Fibroblast of the conjunctiva (primary cell): ENCODE data around the gene SLC8A1.

ENCODE experiments used
- DNase-seq: peaks from one replicate; pipeline ENCODE4 v3.0.0-alpha.2; 2010; ENCODE audit warnings: low read depth

The SLC8A1 gene

DNA sequence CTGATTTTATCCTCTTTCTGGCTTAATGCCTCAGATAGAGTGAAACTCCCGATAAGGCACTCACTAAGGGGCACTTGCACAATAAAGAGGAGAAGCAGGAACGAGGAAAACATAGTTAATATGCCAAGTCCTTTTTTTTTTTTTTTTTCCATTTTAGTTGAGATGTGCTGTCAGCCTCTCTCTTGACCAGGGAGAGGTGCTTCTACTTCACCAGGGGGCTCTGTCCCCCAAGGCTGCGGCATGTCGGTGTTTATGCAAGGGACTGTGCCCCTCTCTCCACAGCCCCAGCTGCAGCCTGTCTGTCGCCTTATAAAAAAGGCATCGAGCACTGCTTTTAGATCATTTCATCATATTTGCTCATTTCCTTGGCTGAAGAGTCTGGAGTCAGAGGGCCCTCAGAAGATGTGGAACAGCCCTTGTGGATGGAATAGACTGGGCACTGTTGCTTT is 178.1 kb downstream of the SLC8A1 start:
- no peak for DNase-seq

DNA sequence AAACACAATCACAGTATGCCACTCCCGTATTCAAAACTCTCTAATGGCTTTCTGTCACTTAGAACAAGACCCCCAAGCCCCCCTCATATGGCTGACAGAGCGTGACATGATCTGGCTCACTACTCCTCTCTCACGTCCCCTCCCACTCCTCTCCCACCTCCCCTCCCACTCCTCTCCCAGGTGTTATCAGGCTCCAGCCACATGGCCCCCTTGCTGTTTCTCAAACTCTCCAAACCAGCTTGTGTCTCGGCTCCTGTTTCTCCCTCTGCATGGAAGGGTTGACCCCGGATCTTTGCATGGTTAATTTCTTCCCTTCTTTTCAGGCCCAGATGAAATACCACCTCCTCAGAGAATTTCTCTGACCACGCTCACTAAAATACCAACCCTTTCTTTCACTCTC is 180.8 kb downstream of the SLC8A1 start:
- DNase-seq = no peak

DNA sequence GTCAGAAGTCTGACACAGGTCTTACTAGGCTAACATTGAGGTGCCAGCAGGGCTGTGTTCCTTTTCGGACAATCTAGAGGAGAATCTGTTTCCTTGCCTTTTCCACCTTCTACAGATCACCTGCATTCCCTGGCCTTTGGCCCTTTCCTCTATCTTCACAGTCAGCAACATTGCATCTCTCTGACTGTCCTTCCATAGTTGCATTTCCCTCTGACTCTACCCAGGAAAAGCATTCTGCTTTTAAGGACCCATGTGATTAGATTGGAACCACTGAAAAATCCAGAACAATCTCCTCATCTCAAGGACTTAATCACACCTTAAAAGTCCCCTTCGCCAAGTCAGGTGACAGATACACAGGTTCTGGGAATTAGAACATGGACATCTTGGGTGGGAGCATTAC is 181.5 kb downstream of the SLC8A1 start:
- no peak for DNase-seq

DNA sequence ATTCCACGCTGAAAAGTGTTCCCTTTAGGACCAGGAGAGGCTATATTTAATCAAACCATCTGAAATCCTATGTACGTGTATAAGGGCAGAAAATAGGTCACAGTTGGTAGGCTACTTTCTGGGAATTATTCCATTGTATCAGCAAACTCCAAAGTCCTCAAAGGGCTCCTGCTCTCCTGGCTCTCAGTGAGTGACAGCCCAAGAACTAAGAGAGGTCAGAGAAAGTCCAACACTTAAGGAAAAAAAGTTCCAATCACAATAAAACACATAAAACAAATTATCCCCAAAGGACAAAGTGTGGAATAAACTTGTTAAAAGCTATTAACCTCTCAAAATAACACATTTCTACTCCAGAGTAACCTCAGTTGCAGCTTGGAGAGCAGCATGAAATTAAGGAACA is 183.3 kb downstream of the SLC8A1 start:
- no peak for DNase-seq

DNA sequence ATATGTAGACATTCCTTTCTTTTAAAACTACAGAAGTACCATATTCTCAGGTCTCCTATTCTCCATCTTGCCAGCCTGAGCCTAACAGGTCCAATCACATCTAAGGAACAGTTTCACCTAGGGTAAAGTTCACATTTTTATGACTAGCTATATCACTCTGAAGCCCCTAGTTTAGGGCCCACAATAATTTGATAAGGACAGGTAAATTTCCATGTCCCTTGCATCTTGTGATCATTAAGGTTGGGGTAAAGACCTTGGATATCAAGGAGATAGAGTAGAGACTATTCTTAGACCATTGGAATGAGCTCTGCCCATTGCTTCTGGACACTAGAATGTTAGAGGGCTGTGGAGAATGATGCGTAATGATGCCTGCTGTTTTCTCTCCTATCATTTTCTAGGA is 185.7 kb downstream of the SLC8A1 start:
- no peak for DNase-seq

DNA sequence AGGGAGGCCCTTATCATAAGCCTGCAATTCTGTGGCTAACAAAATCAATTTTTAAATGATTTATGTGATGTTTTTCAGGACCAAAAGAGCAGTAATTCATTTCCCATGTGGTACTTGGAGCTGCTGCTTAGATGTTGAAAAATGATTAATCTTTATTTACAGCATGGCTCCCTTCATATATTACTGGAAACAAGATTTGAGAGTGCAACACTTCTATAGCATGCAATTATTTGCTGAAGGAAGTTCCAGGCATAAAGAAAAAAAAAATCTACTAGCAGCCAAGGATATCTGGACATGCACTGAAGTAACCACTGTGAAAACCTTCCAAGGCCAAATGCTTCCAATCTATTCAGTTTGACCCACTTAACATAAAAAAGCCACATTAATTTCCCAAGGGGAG is 186.3 kb downstream of the SLC8A1 start:
- DNase-seq = no peak

DNA sequence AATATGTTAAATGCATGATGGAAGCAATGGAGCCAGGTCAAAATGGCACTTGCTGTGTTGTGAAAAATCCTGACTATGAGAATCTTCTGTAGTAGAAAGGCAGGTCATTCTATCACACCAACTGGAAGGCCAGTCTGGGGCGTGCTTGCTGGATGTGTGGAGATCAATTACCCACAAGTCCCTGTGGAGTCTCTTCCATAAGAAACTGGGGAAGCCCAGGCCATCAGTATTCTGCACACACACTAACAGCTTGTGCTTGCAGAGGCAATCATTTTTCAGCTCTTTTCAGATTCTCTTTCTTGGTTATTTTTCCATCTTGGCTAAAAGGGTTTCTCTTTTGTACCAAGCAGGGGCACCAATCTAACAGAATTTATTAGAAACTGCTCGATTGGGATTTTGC is 190.8 kb downstream of the SLC8A1 start:
- DNase-seq = no peak

DNA sequence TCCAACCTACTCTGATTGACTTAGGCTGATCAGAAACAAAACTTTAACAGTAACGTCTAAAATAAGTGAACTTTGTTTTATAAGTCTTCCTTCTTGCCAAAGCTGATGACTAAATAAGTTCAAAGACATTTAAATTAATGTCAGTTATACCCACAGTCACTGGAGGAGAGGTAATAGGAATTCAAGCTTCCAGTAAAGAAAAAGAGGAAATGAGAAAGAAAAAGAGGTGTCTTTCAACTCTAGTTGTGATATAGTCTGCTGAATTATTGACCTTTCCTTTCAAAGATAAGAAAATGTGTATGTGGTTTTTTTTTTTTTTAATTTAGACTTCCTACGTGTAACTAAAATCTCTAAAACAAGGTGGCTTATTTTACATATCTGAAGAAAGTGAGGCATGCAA is 191.5 kb downstream of the SLC8A1 start:
- DNase-seq = no peak

DNA sequence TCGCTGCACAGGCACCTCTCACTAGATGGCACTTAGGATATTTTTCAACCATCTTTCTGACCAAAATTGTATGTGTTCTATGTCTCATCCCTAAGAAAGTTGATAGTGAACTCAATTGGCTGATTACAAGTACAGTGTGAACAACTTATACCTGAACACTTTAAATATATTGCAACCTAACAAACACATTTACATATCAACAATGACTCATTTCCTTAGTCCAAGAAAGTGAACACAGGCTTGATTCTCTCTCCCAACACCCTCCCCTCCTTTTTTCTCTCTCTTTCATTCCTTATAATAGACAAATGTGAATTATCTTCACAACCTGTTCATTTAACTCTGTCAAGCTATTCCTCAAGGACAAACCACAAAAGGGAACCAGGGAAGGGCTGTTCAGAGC is 192.0 kb downstream of the SLC8A1 start:
- no peak for DNase-seq

DNA sequence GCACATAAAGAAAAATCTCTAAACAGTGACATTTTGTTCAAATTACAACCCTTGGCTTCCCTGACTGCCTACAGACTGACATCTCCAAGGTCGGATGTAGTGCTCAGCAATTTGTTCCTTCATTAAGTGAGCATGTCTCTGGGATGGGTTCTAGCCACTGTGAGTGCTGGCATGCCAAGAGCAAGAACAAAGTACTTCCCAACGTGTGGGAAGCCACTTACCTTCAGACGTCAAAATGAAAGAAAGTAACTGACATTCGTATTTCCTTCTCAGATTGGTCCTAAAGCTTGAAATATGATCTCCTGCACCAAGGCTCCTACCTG is 193.8 kb downstream of the SLC8A1 start:
- no peak for DNase-seq

DNA sequence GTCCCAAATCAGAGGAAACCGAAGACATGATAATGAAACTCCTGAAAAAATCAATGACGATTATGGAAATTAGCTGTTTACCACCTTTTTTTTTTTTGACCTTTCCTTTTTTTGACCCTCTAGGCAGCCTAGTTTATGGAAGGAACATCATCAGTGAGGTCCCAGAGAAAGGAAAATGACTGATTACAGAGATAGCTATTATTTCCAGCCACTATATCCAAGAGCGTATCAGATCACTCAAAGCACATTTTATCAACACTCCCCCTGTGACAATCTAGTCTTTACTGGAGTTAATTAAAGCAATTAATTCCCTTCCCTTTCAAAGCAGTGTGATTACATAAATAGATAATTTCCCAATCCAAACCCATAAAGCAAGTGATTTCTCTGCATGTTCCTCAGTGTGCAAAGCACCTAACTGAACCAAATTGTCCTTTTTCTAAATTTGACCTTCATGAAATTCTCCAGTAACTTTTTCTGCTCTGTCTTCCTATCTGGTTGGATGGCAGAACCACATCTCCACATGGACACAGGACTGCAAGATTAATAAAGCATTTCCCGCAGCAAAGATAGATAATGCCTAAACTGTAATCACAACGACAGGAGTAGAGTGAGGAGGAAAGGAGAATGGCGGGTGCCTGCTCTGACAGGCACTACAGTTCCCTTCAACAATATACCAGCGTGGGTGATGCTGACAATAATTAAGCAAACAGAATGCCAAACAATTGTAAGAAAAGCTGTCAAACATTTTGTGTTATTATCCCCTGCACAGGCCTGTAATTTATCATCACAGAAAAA is 194.4 kb downstream of the SLC8A1 start:
- no peak for DNase-seq

DNA sequence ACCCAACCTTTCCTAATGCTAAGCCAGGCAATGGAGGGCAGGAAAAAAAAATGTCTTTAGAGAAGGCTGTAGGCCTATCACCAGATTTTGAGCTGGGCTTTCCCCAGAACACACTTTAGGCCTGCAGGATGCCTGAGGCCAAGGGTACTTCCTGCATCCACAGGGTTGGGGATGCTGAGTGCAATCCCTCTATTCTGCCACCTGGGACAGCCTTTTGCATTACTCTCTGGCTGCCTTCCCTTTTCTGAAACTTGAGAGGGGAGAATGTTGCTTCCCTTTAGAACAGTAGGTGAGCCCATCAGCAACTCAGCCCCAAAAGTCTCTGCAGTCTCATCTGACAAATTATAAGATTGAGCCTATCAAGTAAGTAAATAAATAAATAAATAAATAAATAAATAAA is 195.2 kb downstream of the SLC8A1 start:
- no peak for DNase-seq

DNA sequence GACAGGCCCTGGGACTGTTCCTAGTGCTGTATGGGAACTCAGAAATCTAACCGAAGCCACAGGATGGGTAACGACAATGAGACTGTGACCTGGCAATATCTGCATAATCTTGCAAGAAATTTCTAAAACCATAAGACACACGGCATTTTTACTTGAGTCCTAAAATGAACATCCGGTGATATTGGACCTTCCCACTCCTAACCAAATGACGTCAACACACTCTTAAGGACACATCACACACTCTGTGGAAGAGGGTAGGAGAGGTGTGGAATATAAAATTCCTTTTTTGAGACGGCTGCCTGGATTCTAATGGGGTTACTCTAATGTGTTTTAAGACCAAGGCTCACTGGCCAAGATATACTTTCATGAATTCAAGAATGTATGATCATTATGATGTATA is 195.9 kb downstream of the SLC8A1 start:
- no peak for DNase-seq

DNA sequence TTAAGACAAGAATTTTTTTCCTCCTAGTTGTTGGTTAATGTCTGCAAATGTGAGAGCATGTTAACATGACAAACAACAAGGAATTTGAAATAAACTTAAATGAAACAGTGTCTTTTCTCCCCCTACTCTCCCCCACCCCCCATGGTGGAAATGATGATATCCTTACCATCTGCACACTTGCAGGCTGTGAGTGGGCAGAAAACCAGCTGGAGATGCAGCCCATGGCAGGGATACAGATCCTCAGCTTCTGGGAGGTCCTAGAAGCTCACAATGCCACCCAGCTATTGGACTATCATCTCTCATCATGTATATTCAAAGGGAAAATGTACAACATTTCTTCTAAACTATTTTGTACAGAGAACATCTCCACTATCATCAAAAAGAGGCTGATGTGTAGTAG is 196.8 kb downstream of the SLC8A1 start:
- no peak for DNase-seq

DNA sequence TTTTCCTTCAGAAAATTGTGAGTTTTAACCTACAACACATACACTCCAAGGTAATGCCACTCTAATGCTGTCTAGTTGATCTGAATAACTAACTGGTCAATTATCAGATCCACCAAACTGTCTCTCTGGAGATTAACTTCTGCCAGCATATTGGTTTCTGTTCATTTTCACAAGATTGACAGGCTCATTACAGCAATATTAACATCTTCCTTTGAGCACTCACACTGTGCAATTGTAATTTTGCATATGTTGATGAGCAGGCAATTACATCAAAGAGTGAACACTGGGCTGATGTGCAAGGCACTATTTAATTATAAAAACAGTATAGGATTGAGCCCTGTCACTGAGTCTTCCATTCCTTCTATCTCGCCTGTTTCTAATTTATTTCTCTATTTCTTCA is 197.3 kb downstream of the SLC8A1 start:
- DNase-seq = no peak

DNA sequence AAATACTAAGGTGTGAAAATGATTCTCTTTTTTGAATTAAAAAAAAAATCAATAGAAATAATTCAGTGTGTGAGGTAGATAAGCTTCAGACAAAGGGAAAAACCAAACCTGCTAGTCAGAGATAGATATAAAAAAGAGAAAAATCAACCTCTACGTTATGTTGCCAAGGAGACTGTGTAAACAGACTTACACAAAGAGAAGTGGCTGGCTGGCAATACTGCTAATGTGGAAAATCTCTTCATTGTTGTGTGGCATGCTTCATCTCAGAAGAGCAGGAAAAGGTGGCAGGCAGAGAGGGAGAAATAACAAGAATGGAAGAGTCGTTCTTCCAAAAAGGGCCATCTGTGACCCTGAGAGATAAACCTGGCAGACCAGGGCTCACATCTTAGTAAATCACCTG is 200.8 kb downstream of the SLC8A1 start:
- no peak for DNase-seq

DNA sequence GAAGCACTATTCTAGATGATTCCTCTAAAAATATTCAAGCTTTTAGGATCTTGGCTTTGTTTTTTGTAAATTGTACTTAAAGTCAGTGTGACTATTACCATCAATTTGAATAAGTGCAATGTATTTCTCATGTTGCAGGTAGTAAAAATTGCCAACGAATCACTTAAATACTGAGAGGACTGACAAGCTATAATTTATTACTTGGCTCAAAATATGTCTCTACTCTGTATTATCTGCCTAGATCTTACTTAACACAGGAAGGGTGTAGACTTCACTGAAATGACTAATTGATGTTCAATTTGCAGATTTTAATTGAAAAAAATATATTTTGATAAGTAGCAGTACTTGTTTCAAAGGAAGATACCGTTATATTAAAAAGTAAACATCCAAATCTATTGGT is 202.3 kb downstream of the SLC8A1 start:
- DNase-seq = no peak

DNA sequence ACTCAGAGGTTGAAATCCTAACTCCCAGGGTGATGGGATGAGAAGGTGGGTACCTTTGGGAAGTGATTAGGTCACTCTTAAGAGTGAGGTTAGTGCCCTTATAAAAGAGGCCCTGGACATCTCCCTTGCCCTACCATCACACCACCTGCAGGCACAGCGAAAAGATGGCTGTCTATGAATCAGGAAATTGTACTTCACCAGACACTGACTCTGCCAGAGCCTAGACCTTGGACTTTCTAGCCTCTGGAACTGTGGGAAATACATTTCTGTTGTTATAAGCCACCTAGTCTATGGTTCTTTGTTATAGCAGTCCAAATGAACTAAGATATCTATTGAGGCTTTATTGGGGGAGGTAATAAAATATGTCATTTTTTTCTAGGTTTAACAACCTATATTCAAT is 203.6 kb downstream of the SLC8A1 start:
- no peak for DNase-seq

DNA sequence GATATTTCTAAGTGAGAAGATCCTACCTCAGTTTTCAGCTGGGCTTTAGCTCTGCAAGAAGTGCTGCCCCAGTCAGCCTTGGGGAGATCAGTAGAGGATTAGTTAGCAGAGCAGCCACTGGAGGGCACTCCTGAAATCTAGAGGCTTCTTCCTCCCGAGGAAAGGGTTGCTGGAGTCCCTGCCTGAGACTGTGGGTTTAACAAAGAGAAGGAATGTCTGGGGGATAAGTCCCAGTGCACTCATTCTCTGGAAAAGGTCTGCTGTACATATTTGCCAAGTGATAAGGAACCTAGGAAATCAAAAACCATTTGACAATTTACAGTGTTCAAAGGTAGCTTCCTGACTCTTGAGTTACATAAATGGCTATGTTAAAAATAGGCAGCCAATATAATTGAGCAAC is 207.2 kb downstream of the SLC8A1 start:
- peak; percentile 48 for DNase-seq

DNA sequence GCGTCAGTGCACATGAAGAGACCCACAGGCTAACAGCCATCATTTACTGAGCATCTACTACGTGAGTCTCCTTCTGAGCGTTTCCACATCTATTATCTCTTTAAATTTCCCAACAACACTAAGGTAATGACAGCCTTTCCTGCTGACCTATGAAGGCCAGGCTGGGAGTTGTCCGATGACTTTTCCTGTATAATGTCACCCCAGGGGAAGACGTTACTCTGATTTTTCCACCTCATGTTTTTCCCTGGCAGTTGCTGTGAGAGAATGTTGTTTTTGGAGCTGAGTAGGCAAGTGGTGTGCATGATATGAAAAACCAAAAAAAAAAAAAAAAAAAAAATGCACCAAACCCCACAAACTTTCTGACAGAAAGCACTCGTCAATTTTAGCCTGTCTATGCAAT is 207.6 kb downstream of the SLC8A1 start:
- DNase-seq = no peak

DNA sequence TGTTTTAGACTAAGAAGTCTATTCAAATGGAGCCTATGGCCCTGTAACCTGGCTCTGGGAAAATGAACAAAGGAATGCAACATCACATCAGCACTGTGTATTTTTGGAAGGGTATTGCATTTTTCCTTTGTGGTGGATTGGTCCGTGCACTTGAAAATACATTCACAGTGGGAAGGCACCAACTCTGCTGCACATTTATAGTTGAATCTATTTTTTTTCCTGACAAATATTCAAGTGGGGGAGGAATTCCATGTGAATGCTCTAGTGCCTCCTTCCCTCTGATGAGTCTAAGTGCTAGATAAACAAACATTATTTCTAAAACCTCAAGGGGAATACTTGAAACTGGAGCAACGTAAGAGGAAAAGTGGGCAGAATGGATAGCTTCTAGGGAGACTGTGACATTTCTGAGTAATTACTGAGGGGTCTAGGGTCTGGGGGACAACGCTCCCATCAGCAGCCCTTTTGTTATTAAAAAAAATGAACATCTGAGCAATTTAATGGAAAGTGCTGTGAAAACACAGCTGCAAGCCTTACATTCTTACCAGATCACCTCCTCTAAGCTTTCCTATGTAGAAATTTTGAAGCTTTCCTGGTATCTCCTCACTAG is 208.2 kb downstream of the SLC8A1 start:
- DNase-seq = no peak

DNA sequence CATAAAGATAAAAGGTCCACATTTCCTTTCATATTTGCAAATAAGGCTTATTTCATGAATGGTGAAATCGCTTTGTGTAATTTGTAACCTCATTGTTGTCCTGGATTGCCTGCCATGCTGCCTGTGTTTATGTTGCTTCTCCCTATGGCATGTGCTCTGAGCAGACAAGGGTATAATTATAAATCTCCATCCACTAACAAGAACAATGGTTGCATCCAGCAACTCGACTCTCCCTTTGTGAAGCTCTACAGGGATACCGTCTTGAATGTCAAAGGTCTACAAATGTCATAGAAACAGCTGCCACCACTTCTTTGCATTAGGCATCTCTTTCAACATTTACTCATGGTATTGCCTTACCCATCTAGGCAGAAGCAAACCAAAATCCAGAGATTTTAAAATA is 209.6 kb downstream of the SLC8A1 start:
- no peak for DNase-seq

DNA sequence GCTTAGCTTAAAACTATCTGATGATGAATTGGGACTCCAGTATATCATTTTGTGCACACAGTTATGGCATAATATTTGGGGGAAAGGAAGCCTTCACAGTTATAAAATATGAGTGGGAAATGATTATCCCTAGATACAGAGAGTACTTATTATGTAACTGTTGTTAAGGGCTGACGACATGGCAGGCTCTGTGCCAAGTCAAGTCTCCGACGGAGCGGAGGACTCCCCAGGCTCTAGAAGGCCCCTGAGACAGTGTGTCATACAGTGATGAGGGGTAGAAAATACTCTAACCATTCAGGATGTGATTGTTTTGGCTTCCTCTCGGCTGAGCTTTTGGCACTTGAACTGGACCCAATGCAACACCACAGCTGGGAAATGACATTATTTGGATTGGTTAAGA is 211.8 kb downstream of the SLC8A1 start:
- peak; percentile 76 for DNase-seq

DNA sequence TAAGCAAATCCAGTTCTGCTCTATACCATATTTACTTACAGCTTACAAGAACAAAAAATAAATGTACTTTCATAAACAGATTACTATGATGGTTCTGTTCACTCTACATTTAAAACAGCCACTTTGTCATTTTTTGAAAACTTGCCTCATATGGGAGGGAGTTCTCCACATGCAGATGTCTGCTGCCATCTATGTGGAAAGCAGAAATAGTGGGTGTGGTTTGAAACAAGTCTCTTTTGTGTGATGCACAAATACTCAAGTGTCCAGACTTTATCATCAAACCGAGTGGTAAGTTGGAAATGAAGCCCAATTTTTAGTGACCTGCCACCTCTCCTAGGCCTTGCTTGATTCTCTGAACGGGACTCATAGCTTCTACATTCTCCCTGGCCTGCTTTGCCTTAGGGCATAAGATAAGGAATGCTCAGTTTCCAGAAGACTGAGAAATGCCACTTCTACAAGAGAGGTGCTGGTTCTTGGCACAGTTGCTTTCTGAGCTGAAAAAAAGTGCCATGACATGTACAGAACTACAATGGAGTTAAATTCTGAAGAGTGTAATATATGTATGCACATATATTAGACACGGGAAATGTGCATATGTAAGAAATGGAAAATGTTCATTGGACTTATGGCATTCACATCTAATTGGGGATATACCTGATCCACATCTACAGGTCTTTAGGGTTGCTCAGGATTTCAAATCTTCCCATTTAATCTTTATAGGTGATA is 221.0 kb downstream of the SLC8A1 start:
- DNase-seq = no peak
